HG02885 (cell line): ENCODE results near the gene CMTR1.

Experiments used
- ATAC-seq: cut with Tn5 transposase; IDR thresholded peaks from one replicate; pipeline ENCODE4 v1.9.1; 2021; ENCODE audit warnings: mild to moderate bottlenecking; ENCODE audit not compliant: unreplicated experiment, poor library complexity

The CMTR1 gene

GRCh38 chr6:37507690-37508421 lies 74.8 kb downstream of the CMTR1 start:
- no peak for ATAC-seq

DNA sequence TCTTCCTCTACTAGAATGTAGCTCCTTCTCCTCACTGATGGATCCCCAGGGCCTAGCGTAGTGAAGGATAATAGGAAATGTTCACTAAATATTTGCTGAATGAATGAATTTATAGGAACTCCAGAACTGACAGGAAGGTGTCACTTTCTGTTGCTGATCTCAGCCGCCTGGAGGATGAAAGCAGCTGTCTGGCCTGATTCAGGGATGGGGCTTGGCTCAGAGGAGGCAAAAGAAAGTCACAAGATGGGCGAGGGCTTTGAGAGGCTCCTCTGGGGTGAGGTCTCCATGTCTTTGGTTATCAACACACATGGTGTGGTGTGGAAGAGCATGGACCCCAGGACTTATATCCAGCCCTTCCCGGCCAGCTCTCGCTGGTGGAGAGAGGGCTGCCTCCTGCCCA lies 78.2 kb downstream of the CMTR1 start:
- no peak for ATAC-seq

- no peak for ATAC-seq
Observed at GRCh38 chr6:37511910-37512399, 78.9 kb downstream of the CMTR1 start.

GRCh38 chr6:37512400-37513011 lies 79.5 kb downstream of the CMTR1 start:
- ATAC-seq = no peak

GRCh38 chr6:37513155-37513554 lies 80.1 kb downstream of the CMTR1 start:
- no peak for ATAC-seq

DNA sequence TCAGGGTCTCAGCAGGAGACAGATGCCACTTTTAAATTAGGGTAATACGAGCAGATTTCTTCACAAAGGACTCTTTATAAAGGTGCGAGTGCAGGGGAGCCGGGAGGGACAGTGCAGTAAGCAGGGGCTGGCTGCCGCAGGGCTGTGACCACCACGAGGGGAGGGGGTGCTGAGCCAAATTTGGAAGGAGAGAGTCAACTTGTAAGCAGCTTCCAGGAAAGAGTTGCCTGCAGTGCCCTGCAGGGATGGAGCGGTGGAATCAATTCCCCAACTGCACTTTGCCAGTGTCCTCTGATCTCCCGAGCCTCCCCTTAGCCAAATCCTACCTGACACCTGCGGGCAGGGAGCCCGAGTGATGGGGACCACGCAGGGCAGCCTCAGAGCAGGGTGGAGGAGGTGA lies 80.6 kb downstream of the CMTR1 start:
- ATAC-seq = no peak

DNA sequence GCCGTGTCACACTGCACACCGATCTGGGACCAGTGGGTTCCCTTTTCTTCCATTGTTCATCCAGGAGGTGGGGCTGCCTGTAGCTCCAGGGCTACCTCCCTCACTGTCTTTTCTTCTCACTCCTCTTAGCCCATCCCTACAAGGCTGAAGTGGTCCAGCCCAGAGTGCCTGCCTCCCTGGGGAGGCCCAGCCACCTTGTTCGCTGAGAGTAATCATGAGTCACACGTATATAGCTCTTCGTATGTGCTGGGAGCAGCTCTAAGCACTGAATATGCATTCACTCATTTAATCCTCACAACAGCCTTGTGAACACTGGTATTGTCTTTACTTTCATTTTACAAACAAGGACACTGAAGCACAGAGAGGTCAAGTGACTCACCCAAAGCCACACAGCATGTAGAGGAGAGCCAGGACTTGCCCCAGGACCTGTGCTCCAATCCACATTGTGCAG lies 81.3 kb downstream of the CMTR1 start:
- ATAC-seq = no peak

DNA sequence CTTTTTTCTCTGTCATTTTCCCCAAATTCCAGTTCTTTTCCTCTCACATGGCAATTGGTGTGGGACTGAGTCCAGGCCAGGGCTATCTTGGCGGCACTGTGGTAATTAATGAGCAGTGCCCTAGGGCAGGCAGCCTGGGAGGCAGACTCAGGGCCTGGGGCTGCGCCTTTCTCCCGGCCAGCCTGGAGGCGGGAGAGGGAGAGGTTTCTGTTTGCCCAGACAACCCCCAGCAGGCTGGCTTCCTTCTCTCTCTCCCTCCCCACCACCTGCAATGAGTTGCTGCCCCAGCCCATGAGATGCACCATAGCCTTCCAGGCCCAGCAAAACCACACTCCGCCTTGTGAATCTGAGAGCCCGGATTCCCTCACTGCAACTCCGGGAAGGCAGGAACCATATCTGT lies 81.8 kb downstream of the CMTR1 start:
- no peak for ATAC-seq

- no peak for ATAC-seq
Observed at GRCh38 chr6:37515712-37516075, 82.7 kb downstream of the CMTR1 start.

DNA sequence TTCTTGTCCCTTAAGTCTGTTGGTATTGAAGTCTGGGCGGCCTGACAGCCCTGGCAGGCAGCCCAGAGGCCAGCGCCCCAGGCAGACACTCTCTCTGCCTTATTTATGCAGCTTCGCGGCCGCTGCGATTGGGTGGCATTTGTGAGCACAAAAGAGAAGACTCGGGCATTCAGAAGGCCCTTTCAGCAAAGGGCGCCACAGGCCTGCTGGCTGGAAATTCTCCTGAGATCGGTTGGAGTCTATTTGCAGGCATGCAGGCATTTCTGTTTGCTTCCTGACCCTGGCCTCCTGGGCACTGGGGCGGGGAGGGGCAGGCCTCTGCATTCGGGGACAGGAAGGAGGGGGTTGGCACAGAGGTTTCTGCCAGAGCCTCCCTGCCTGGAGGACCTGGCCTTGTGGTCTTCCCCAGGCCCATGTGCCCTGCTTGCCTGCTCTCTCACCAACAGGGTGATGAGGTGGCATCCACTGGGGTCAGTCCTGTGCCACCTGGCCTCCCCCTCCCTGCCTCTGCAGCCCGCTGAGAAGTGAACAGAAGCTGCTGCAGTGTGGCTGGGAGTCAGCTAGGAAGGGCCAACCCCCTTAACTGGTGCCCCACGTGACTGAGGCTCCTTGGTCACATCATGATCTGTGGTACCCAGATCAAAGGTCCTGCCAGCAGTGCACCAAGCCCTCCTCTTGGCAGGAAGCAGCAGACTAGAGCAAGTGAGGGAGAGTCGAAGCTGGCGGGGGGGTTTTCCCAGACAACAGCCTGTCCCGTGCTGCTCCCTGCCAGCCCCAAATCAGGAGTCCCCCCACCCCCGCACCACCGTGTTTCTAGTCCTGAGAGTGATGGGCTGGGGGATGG lies 83.3 kb downstream of the CMTR1 start:
- peak; percentile 53 for ATAC-seq

GRCh38 chr6:37516920-37517405 lies 83.9 kb downstream of the CMTR1 start:
- peak; percentile 10 for ATAC-seq

DNA sequence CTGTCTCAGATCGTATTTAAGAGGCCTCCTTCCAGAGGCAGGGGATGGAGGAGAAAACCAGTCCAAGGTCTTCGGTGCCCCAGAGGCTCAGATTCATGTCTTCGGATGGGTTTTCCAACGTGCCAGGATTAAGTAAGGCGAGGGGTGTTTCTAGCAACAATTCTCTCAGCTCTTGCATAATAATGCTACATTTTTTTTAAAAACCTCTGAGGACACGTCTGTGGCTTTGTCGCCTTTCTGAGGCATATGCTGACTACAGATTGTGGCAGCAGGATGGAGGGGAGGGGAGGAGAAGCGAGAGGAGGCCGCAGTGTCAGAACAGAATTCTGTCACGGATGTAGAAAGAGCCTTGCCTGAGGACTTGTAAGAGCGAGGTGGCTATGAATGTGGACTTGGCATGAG lies 84.4 kb downstream of the CMTR1 start:
- peak; percentile 27 for ATAC-seq

- ATAC-seq = no peak
Observed at GRCh38 chr6:37518116-37518515, 85.1 kb downstream of the CMTR1 start.

DNA sequence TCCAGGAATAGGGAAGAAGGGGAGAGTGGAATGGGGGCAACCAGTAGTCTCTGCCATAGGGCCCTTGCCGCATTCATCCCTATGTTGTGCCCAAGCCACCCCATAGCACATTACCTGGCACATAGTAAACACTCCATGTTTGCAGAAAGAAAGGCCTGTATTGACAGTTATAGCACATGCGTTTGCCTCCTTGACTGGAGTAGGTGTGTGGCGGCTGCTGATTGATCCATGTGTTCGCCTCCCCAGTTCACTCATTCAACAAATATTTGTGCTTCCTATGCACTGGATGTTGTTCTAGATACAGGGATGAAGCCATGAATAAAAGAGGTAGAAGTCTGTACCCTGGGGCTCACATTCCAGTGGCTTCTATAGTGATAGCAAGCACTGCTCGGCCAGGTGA lies 86.4 kb downstream of the CMTR1 start:
- ATAC-seq = no peak

GRCh38 chr6:37520926-37521325 lies 87.9 kb downstream of the CMTR1 start:
- no peak for ATAC-seq

DNA sequence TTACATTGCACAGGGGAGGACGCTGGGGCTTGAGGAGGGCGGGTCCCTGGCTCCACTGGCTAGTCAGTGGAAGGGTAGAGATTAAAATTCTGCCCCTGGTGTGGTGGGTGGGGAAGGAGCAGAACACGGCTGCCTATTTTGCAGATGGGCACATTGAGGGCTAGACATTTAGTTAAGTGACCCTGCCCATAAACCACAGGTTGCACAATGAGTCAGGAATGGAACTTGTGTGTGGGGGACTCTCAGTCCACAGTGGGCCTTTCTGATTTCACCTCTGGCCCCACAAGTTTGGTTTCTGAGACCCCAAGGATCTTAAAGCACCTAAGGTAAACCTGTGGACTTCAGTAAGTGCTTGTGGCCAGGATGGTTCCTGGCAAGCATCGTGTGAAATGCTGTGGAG lies 88.7 kb downstream of the CMTR1 start:
- no peak for ATAC-seq

DNA sequence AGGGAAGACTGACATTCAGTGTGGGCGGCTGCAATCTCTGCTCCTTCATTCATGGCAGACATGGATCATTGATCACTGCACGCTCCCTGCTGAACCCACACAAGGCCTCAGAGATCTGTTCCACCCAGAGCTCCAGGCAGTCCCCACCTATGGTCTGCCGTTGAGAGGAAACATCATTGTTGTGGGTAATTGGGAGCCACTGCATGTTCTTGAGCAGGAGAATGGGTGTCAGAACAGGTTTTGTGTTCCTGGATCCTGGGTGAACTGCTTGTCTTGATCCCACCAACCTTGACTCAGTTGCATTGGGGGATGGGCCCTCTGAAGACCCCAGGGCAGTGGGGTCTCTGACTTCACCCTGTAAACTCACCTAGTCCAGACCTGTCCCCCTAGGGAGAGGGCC lies 89.8 kb downstream of the CMTR1 start:
- no peak for ATAC-seq

GRCh38 chr6:37523412-37523811 lies 90.4 kb downstream of the CMTR1 start:
- ATAC-seq = no peak

- no peak for ATAC-seq
Observed at GRCh38 chr6:37524025-37524969, 91.3 kb downstream of the CMTR1 start.

GRCh38 chr6:37524970-37525318 lies 91.9 kb downstream of the CMTR1 start:
- no peak for ATAC-seq
